DMS53 (cell line): ENCODE measurements around the gene CISH.

Experiments
- DNase-seq: peaks from one replicate; lab custom pipeline; 2025; lab: John Stamatoyannopoulos, UW

The CISH gene

GRCh38 chr3:50571486-50571885 is 40.1 kb downstream of the CISH start:
- no peak for DNase-seq

- no peak for DNase-seq
These were observed 40.9 kb downstream of the CISH start for GRCh38 chr3:50570508-50571279.

GRCh38 chr3:50568947-50569749 is 42.4 kb downstream of the CISH start, which contains the start of gene HEMK1:
Gene HEMK1, plus strand, starts transcription at chr3:50569522. Its CDS starts 1,583 bp downstream, at chr3:50571105.
- peak; percentile 90 for DNase-seq

- DNase-seq, result peak; percentile 81
These were observed 44.0 kb downstream of the CISH start, which contains the start of gene C3orf18 for GRCh38 chr3:50567386-50568167. Gene C3orf18, minus strand, starts transcription at chr3:50567747. Its CDS starts 2,048 bp downstream, at chr3:50565699.

GRCh38 chr3:50567011-50567385 is 44.6 kb downstream of the CISH start:
- no peak for DNase-seq

- no peak for DNase-seq
These were observed 47.3 kb downstream of the CISH start for GRCh38 chr3:50564321-50564720.

- DNase-seq, result no peak
These were observed 47.7 kb downstream of the CISH start for GRCh38 chr3:50563867-50564266.

- DNase-seq, result no peak
These were observed 48.7 kb downstream of the CISH start for GRCh38 chr3:50562861-50563260.

GRCh38 chr3:50559702-50560101 is 51.9 kb downstream of the CISH start:
- DNase-seq, result peak; percentile 13

- DNase-seq, result no peak
These were observed 53.7 kb downstream of the CISH start for GRCh38 chr3:50557915-50558314.

- DNase-seq, result no peak
These were observed 54.5 kb downstream of the CISH start for GRCh38 chr3:50557106-50557505.
